D721Med (cell line): ENCODE results near the gene BRD4.

Source experiments
- DNase-seq: peaks from one replicate; pipeline ENCODE4 v3.0.0; 2011; ENCODE audit warnings: low spot score; ENCODE audit not compliant: insufficient read length
- FAIRE-seq: peaks from 2 replicates; lab custom pipeline; 2011; peaks lifted over from hg19 to GRCh38; lab: Jason Lieb, UNC
- TF ChIP-seq, protein P1 (sequence below): IDR thresholded peaks from 2 replicates; pipeline ENCODE4 v1.5.1; 2012; ENCODE audit warnings: mild to moderate bottlenecking, control low read depth; ENCODE audit not compliant: insufficient read depth; ENCODE audit errors: missing control alignments

BRD4 gene

GRCh38 chr19:15280915-15281683 is 51.2 kb downstream of the BRD4 start:
- peak; percentile 76 for FAIRE-seq
- TF ChIP-seq, protein P1, sequence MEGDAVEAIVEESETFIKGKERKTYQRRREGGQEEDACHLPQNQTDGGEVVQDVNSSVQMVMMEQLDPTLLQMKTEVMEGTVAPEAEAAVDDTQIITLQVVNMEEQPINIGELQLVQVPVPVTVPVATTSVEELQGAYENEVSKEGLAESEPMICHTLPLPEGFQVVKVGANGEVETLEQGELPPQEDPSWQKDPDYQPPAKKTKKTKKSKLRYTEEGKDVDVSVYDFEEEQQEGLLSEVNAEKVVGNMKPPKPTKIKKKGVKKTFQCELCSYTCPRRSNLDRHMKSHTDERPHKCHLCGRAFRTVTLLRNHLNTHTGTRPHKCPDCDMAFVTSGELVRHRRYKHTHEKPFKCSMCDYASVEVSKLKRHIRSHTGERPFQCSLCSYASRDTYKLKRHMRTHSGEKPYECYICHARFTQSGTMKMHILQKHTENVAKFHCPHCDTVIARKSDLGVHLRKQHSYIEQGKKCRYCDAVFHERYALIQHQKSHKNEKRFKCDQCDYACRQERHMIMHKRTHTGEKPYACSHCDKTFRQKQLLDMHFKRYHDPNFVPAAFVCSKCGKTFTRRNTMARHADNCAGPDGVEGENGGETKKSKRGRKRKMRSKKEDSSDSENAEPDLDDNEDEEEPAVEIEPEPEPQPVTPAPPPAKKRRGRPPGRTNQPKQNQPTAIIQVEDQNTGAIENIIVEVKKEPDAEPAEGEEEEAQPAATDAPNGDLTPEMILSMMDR, result peak; percentile 36
- DNase-seq, result no peak

DNA sequence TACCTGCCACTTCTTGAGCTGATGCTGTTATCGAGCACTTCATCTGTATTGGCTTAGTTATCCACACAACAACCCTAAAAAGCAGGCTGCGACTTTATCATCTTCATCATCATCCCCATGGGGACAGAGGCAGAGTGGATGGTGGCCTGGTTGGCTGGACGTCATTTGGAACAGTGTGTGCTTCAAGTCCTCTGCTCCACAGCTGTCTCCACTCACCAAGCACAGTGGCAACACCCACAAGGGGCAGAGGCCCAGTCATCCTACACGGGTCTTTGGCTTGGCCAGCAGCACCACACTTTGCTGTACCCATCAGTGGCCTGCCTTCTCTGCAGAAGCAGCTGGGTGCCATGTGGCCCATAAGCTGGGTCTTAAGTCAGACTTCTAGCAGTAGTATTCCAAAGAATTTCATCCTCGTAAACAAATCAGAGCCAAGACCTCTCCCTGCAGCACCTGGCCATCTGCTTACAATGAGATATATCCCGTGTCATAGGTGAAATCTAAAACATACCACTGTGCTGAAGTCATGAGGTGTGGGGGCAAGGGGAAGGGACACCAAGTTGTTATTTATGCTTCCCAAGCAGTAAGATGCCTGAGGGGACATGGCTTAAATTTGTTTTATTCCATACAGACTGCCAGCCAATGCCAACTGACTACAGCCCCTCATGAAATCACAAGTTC is 52.2 kb downstream of the BRD4 start:
- no peak for FAIRE-seq
- TF ChIP-seq, protein P1, result no peak
- no peak for DNase-seq

- TF ChIP-seq, protein P1, result no peak
- FAIRE-seq (no peak), DNase-seq (no peak)
Measured at GRCh38 chr19:15279326-15279904, 52.9 kb downstream of the BRD4 start.

DNA sequence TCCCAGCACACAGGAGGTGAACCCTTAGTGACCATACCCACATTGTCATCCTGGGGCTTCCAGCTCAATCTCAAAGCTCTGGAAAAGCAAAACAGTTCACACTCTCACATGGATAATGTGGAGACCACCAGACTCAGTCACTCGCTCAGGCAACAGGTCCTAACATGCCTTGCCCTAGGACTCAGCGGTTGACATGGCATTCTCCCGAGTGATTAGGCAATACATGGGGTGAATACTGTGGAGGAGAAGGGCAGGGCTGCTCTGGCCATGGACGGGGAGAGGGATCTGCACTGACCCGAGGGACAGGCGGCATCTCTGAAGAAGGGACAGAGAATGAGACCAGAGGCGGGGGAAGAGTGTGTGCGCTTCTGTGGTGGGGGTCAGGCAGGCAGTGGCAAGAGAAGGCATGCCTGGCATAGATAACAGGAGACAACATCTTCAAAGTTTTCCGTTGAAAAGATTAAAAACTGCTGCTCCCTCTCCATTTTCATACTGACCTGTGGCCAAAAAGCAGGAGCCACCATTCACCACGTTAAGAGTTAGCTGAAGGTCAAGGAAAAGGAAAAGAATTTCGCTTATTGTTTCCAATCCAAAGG is 55.6 kb downstream of the BRD4 start:
- no peak for FAIRE-seq
- TF ChIP-seq, protein P1, result no peak
- DNase-seq, result no peak

GRCh38 chr19:15274477-15274876 is 57.9 kb downstream of the BRD4 start:
- FAIRE-seq, result no peak
- TF ChIP-seq, protein P1, result no peak
- DNase-seq, result no peak

DNA sequence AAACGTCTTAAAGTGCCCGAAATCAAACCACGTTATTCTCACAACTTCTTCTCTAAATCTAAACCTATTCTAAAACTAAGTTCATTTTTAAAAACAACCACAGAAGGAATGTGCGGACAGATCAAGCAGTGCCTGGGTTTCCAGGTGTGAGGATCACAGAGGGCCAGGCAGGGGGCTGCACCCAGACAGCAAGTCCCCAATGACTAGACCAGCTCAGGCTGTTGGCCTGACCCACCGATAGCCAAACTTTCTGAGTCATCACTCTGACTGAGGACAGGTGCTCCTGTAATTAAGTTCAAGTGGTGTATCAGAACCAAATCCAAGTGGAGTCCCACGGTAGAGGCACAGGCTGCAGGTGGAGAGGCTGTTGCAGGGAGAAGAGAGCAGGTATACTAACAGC is 62.5 kb downstream of the BRD4 start:
- TF ChIP-seq, protein P1, result no peak
- FAIRE-seq (no peak), DNase-seq (no peak)
